Measurements from ENCODE around the gene FOLR1.

FOLR1 gene

DNA sequence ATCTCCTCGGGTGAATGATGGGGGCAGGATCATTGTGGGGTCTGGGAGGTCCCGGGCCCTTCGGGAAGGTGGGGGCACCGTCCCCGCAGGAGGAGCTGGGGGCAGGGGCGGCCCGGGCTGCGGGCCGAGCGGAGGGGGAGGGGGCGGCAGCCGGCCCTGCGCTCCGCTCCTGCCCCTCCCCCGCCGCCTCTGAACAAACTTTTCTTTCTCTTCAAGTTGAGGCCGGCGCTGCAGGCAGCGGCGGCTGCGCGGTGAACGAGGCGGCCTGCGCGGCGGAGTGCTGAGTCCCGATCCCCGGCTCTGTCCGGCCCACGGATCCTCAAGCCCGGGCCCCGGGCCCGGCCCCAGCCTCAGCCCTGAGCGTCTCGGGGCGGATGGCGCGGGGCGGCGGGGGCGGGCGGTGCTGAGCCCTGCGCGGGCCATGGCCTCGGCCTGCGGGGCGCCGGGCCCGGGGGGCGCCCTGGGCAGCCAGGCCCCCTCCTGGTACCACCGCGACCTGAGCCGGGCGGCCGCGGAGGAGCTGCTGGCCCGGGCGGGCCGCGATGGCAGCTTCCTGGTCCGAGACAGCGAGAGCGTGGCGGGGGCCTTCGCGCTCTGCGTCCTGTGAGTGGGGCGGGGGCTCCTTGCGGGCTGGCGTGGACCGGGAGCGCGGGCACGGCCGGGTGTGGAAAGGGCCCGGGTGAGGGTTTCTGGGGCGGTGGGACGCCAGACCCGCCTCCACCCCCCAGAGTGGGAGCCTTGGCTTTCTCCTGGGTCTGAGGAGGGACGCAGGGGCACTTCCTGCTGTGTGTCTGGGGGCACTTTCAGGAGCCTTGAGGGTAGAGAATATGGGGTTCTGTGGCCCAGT lies 32.8 kb downstream of the FOLR1 start, which contains the start of gene INPPL1:
Gene INPPL1, plus strand, starts transcription at position 204 of the 847 bp plus-strand sequence. Its CDS starts 218 bp downstream, at position 422.
- DNase-seq, result peak; percentile 37

DNA sequence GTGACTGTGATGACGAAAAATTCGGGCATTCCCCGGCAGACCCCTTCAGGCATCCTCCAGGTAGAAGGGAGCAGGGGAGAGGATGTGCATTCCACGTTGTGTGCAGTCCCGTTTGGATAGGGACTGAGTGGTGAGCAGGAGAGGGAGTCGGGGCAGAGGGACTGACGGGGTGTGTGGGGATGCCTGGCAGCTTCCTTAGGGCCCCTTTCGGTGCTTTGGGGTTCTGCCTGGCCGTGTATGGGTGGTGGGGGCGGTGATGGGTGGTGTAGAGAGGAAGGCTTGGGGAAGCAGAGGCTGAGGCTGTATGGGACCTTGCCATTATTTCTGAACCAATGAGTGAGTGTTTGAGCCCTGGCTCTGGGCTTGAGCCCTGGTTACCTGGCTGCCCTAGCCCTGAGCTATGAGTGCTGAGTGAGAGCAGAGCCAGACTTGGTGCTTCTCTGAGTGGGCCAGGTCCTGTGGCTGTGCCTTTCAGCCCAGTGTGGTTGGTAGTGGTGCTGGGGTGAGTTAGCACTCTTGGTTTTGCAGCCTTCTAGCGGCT lies 33.5 kb downstream of the FOLR1 start:
- peak; percentile 34 for DNase-seq

DNA sequence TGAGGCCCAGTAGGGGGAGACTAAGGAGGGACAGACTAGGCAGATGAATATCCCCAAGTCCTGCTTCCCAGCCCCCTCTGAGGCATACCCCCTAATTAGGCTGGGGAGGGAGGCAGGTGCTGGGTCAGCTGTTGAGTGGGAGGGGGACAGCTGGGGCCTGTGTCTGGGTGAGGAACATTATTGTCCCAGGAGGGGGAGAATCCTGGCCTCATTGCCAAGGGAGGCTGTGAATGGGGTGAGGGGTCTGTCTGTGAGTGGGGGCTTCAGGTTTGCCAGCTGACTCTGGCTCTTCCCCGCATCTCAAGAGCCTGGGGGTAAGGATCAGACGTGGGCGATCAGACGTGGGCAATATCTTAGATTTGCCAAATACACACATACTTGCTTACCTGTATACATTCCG lies 34.8 kb downstream of the FOLR1 start:
- no peak for DNase-seq

DNA sequence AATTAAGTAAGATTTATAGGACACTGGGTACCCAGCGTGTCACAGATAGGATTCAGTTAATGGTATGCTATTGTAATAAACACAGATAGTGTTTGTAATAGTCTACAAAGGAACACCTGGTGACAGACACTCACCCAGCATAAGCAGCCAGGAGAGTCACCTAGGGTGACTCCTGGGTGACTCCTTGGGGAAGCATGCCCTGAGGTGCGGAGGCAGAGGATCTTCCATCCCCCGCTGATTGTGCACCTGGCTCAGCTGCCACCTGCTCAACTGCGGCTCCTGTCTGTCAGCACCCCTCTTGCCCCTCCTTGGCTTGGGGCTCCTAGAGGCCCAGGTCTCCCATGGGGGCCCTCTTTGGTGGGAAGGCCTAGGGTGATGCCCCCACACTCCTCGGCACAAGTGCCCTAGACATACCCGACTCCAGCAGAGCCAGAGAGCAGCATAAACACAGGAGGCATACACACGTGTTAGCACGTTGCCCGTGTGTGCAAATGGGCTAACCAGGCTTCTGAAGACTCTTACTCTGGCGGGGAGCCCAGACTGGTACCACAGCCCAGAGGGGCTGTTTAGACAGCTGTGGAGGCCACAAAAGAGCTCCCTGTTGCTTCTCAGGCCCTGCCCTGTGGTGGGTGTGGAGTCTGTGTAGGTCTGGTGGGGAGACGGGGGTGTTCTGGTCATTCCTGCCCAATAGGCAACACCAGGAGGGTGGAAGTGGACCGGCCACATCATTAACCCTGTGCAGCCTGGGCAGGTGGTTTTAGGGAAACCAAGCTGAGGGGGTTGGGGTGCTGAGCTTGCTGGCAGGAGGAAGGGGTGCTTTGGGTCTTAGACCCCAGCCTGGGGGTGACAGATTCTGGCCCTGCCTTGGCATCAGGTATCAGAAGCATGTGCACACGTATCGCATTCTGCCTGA lies 35.6 kb downstream of the FOLR1 start:
- DNase-seq, result no peak

DNA sequence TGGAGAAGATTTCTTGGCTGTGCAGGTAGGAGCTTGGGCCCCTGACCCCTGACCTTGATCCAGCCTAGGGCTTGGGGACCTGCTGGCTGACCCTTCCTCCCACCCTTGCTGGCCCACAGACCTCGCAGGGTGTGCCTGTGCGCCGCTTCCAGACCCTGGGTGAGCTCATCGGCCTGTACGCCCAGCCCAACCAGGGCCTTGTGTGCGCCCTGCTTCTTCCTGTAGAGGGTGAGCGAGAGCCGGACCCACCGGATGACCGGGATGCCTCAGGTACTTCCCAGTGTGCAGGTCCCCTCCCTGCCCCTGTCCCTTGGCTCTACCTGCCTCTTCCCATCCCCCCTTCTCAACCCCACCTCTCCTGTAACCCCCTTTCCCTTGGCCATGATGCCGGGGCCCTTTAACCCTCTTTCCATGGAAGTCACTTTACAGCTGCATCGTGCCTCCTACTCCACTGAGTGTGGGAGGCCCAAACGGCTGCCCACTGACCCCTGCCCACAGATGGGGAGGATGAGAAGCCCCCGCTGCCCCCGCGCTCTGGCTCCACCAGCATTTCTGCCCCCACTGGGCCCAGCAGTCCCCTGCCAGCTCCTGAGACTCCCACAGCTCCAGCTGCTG lies 36.4 kb downstream of the FOLR1 start:
- no peak for DNase-seq

DNA sequence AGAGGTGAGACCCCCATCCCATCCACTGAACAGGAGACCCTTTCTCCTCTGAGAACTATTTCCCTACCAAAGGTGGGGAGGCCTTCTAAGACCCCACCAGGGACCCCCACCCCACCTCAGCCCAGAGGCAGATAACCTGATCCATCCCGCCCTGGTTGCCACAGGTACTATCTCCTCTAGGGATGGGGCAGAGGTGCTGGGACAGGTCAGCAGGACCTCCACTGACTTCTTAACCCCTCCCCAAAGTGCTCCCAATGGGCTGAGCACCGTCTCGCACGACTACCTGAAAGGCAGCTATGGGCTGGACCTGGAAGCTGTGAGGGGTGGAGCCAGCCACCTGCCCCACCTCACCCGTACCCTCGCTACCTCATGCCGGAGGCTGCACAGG lies 36.9 kb downstream of the FOLR1 start:
- DNase-seq, result no peak

DNA sequence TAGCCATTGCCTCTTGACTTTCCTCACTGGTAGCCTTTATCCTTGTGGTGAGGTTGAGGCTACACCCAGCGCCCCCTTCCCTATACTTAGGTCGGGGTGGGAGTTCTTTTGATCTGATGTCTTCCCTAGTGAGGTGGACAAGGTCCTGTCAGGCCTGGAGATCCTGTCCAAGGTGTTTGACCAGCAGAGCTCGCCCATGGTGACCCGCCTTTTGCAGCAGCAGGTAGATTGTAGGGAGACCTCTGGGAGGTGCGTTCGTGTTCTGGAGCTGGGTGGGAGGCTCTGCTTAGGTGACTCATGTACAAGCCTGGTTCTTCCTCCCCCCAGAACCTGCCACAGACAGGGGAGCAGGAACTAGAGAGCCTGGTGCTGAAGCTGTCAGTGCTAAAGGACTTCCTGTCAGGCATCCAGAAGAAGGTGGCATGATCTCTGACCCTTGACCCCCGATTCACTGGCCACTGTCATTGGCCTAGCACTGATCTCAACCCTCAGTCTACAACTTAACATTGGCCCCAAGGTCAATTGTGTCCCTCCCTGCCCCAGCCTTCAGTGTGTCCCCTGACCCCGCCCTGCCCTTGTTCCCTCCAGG lies 37.5 kb downstream of the FOLR1 start:
- no peak for DNase-seq

DNA sequence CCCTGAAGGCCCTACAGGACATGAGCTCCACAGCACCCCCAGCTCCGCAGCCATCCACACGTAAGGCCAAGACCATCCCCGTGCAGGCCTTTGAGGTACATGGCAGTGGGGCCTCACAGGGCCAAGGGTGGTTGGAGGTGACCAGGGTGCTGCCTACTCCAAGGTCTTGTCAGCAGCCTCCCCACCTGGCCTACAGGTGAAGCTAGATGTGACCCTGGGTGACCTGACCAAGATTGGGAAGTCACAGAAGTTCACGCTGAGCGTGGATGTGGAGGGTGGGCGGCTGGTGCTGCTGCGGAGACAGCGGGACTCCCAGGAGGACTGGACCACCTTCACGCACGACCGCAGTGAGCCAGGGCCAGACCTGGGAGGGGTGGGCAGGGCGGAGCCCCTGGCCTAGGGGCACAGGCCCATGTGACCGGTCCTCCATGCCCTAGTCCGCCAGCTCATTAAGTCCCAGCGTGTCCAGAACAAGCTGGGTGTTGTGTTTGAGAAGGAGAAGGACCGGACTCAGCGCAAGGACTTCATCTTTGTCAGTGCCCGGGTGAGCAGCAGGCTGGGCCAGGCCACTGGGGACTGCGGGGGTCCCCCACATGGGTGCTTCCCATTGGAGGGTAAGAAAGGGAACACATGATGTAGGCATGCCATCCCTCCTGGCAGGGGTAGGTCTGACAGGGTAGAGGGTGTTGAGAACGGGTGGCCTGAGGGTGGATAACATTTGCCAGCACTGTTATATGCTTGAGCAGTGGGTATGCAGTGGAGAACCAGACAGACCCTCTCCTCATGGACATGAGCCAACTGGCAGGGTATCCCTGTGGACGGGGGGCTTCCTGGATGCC lies 38.2 kb downstream of the FOLR1 start:
- DNase-seq, result peak; percentile 10

DNA sequence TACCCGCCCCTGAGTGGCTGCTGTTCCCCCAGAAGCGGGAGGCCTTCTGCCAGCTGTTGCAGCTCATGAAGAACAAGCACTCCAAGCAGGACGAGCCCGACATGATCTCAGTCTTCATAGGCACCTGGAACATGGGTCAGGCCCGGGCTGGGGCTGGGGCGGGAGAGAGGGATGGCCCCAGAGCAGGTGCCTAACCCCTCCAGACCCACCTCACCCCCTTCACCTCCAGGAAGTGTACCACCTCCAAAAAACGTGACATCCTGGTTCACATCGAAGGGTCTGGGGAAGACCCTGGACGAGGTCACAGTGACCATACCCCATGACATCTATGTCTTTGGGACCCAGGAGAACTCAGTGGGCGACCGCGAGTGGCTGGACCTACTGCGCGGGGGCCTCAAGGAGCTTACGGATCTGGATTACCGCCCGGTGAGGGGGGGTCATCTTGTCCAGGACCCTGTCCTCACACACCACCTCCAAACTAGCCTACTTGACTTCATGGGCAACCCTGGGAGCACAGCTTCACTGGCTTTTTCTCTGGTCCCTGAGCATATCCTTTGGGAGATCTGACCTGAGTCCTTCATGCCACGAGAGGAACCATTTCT lies 38.9 kb downstream of the FOLR1 start:
- DNase-seq, result peak; percentile 9

DNA sequence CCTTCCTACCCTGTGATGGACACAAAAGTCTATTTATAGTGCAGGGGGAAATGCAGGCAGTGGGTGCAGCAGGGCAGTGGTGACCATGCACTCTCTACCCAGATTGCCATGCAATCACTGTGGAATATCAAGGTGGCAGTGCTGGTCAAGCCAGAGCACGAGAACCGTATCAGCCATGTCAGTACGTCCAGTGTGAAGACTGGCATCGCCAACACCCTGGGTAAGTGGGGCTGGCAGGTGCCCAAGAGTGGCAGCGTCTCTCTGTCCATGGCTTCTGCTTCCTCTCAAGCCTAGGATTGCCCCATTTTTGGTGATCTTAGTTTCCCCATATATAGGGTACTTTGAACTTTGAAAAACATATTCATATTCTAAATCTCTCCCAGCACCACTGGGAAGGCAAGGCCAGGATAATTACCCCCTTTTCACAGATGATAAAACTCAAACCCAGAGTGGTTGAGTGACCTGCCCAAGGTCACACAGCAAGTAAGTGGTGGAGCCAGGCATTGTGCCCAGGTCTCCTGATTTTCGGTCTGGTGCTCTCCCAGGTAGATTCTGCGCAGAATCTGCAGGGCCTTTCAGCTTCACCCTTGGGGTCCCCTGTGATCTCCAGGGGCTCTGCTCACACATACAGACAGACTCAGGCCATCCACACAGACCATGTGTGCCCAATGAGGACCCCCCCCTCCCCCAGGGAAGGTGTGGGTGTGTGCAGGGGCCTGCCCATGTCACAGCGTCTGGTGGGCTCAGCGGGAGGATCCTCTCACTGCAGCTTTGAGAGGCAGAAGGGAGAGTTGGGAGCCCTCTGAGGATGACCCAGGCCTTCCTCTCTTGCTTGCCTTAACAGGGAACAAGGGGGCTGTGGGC lies 39.7 kb downstream of the FOLR1 start:
- no peak for DNase-seq

DNA sequence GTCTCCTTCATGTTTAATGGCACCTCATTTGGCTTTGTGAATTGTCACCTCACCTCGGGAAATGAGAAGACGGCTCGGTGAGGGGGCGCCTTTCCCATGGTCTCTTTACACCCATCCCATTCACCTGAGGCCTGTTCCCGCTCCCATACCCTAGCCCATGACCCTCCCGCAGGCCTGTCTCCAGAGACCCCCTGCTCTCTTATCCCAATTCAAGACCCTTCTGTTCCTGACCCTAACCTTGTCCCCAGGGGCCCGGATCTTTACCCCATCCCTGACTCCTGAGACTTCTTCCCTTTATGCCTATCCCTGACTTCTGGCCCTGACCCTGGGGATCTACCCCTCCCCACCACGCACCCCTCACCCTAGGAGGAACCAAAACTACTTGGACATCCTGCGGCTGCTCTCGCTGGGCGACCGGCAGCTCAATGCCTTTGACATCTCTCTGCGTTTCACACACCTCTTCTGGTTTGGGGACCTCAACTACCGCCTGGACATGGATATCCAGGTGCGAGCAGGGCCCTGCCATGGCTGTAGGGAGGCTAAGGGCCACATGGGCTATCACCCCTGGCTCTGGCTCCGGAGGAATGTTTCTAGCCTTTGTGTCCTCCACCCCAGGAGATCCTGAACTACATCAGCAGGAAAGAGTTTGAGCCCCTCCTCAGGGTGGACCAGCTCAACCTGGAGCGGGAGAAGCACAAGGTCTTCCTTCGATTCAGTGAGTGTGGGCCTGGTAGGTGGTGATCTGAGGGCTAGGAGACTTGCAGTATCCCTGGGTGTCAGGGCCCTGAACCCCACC lies 40.5 kb downstream of the FOLR1 start:
- no peak for DNase-seq

DNA sequence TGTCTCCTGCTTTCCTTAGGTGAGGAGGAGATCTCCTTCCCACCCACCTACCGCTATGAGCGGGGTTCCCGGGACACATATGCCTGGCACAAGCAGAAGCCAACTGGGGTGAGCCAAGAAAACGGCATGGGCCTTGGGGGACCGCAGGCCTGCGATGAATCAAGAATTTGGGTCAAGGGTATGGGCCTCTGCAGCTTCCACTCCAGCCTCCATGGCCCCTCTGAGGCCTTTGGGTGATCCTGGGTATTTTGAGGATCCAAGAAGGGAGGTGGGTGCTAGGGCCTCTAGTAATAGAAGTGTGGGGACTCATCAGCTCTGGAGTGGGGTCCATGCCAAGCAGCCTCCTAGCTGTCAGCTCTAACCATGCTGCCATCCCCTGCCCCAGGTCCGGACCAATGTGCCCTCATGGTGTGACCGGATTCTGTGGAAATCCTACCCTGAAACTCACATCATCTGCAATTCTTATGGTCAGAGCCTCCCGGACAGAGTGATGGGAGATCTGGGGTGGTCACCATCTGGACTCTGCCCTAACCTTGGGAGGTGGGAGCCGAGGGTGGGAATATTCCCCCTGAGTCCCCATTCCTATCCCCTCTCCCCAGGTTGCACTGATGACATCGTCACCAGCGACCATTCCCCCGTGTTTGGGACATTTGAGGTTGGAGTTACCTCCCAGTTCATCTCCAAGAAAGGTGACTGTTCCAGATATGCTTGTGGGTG lies 41.3 kb downstream of the FOLR1 start:
- no peak for DNase-seq

DNA sequence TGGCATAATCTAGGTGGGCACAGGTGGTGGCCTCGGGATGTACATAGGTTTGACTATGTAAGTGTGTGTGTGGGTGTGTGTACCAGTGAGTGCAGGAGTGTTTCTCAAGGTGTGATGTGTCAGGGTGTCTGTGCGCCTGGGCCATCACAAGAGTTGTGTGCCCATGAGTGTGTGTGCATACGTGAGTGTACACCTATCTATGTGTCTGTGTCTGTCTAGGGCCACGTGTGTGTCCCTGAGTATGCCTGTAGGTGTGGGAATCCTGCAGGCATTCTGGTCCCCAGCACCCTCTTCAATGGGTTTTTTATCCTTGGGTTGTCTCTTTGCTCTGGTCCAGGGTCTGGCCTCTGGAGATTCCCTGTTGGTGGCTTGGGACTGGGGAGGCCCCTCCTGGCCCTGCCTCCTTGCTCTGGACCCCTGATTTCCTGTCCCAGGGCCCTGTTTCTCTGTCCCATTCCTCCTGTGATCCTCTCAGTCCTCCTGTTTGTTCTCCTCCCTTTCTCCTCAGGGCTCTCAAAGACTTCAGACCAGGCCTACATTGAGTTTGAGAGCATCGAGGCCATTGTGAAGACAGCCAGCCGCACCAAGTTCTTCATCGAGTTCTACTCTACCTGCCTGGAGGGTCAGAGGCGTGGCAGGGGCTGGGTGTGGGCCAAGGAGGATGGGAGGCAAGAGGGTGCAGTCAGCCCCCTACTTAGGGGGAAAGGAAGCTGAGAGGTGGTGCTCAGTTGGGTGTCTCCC lies 42.0 kb downstream of the FOLR1 start:
- DNase-seq, result no peak

DNA sequence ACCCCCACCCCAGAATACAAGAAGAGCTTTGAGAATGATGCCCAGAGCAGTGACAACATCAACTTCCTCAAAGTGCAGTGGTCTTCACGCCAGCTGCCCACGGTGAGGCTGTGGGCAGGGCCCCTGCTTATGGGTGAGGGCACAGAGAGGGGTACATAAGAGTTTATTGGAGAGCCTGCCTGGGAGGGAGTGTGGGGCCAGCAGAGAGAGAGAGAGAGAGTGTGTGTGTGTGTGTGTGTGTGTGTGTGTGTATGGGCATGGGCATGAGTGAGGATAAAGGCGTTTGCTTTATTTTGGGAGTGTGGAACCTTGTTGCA lies 42.5 kb downstream of the FOLR1 start:
- DNase-seq, result no peak

DNA sequence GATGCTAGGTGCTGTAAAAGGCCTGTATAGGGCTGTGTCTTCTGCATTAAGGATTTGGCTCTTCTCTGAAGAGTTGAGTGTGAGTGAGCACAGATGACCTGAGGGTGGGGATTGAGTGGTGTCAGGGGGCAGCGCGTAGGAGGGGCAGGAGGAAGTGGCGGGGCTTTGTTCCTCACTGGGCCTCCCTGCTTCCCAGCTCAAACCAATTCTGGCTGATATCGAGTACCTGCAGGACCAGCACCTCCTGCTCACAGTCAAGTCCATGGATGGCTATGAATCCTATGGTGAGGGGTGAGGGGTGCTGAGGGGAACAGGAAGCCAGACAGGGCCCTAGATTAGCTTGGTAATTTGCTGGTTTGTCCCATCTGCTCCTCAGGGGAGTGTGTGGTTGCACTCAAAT lies 43.0 kb downstream of the FOLR1 start:
- DNase-seq, result no peak

DNA sequence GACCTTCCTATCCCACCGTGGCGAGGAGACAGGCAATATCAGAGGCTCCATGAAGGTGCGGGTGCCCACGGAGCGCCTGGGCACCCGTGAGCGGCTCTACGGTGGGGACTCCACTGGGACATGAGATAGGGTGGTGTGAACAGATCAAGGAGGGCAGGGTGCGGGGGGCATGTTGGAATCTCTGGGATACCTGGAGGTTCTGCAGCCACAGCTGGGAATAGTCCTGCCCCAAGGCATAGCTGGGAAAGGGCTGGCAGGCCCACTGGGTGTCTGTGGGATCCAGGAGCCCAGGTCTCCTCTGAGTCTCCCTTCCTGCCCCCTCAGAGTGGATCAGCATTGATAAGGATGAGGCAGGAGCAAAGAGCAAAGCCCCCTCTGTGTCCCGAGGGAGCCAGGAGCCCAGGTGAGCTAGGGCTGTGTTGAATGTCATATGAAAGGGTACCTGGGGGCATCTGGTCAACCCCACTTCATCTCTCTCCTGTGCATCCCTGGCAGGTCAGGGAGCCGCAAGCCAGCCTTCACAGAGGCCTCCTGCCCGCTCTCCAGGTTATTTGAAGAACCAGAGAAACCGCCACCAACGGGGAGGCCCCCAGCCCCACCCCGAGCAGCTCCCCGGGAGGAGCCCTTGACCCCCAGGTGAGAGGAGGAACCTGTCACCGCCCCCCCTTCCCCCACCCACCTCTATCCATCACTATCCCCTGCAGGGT lies 43.6 kb downstream of the FOLR1 start:
- DNase-seq, result no peak

DNA sequence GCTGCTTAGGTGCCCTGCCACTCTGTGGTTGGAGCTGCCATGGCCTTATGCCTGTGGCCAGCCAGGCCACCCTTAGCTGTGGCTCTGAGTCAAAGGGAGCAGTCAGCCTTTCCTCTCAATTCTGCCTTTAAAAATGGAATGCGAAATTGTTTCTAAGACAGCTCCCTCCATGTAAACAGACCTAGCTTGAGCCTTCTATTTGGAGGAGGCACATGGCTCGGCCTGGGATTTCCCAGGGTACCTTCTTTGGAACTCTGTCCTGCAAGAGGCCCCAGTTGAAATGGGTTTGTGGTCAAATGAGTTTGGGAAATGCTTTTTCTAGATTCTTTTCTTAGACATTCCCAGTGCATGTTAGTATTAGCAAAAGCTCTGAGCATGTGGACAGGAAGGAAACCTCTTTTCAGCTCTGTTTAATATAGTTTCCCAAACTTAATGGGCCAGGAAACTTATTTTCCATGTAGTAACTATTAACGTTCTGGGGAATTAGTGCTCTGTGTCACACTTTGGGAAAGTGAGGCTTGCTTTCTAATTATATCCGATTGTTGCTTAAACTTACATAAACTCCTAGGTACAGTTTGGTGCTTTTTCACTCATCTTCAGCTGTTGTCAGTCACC lies 44.2 kb downstream of the FOLR1 start:
- DNase-seq, result no peak
